Stimulated activated CD4-positive, alpha-beta T cell treated with anti-CD3 and anti-CD28 coated beads, Interleukin-2, amount 100 ng/mL, for 4 hours (primary cell): ENCODE measurements around the gene TMED10.

Experiments used
- DNase-seq: peaks from one replicate; pipeline ENCODE4 v3.0.0-alpha.2; 2020; ENCODE audit warnings: low read depth

Gene TMED10

DNA sequence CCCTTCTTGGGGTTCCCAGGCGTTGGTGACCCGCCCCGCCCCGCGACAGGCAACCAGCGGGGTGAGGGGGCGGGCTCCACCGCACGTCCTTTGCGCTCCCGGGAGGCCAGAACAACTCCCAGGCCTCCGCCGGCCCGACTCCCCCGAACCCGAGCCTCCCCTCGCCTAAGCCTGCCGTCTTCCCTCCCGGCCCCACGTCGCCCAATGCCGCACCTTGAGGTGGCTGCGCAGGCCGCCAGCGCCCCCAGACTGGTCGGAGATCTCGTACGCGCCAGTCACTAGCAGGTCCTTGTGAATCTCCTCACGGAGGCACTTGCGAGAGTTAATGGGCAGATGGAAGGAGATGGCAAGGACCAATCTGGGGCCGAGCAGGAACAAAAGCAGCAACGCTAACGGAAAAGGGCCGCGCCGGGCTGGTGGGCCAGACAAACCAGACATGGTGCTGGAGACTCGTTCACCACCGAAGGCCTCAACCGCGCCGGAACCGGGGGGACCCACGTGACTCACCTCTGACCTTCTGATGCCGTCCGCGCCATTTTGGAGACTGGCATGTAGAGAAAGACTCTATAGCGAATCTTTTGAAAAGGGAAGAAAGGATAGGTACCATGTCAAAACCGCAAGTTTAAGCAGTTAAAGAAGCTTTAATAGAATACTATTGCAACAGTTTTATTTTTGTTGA, at the start of gene TMED10:
TSS of gene TMED10 (minus strand) at position 471 of the 679 bp plus-strand sequence. CDS start at position 438, 33 bp downstream.
- DNase-seq: peak; percentile 81

DNA sequence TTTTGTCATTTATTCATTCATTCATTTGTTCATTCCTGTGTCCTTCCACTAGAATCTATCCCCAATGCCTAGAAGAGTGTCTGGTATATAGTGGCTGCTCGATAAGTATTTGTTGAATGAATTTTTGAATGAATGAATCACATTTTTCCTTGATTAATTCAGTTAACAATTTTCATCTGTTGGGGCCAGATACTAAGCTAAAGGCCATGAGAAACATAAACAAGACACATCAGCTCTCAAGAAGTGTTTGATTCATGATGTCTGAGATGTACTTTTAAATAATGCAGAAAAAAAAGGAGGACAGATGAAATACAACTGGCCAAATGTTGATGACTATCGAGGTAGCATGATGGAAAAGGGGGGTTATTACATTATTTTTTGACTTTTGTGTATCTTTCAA, 48.1 kb upstream of the TMED10 start:
- no peak for DNase-seq

DNA sequence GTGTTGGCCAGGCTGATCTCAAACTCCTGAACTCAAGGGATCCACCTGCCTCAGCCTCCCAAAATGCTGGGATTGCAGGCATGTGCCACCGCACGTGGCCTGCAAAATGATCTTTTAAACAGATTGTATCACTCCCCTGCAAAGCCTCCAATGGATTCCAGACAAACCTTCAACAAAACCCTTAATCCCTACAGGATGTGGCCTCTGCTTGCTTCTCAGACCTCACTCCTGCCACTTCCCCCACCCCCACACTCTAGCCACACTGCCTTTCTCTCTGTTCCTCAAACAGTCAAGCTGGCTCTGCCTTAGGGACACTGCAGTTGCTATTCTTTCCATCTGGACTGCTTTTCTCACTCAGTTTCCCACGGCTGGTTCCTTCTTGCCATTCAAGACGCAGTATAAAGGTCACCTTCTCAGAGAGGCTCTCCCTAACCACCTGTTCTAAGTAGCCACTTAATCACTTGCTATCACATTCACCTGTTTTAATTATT, 47.3 kb upstream of the TMED10 start:
- DNase-seq: no peak

DNA sequence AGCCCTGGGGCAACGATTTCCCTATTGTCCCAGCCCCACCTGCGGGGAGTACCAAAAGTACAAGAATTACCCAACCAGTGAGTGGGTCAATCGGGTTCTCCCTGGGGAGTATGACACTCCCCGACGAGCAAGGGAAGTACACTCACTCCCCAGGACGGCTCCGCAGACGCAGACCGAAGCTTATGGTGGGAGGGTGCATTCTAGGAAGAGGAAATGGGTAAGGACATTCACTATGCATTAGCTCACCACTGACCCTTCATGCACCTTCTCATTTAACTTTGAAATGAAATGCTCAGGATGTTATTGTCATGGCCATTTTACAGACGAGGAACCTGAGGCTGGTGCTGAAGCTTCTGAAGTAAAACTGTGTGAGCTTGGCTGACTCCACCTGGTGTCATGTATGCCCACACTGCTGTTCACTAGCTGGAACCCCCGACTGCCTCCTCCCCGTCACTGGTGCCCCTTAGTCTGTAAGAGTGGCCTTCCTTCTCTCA, 45.8 kb upstream of the TMED10 start:
- no peak for DNase-seq

DNA sequence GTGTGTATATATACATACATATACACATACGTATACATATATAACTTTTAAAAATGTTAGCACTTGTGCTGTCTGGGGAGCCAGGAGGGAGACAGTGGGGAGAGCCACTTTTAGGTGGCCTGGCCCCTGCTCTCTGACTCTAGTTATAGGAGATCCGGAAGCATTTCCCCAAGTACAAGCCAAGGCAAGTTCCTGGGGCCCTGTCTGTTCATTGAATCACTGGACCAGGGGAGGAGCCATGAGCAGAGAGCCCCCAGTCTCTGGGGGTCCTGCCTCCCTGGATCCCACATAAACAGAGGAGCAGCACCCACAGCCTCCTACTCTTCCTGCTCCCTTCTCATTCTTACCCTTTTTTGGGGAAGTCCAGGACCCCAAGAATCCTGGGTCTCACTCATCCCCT, 45.4 kb upstream of the TMED10 start:
- no peak for DNase-seq

DNA sequence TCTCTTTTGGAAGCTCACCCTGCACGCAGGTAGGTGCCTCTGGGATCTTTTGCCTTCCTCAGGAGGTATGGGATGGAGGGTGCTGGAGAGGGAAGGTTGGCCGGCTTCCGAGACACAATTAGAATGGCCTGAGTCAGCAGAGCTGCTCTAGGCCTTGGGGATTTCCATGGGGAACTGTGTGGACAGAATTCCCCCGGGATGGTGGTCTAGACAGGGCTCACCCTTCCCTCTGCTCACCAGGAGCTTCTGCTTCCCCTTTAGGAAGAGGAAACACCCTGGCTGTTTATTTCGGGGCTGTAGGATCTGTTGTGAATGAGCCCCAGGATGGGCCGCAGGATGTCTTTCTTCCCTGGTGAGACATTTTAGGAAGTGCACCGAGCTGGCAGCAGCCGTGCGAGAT, 43.7 kb upstream of the TMED10 start:
- DNase-seq: no peak

DNA sequence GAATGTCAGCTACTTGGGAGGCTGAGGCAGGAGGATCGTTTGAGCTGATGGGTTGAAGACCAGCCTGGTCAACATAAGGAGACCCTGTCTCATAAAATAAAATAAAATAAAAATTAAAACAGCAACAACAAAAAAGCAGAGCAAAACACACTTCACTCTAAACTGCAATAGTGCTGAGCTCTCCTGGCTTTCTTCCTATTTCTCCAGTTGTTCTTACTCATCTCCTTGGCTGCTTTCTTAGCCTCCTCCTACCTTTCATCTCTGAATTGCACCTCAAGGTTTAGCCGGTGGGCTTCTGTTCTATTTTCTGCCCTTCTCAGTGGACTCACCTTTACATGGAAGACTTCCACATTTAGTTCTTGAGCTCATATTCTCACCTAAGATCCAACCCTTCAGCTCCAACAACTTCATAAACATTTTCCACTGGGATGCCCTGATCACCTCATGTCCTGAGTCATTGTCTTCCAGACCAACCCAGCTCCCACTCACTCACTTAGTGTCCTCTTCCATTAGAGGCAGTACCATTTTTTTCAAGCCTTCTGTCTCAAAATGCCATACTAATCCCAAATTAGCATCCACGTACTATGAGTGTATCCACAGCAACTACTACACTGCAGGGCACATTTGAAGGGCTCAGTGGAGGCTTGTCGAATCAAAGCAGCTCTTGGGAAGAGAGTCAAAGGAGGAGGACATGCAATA, 41.2 kb upstream of the TMED10 start:
- no peak for DNase-seq

DNA sequence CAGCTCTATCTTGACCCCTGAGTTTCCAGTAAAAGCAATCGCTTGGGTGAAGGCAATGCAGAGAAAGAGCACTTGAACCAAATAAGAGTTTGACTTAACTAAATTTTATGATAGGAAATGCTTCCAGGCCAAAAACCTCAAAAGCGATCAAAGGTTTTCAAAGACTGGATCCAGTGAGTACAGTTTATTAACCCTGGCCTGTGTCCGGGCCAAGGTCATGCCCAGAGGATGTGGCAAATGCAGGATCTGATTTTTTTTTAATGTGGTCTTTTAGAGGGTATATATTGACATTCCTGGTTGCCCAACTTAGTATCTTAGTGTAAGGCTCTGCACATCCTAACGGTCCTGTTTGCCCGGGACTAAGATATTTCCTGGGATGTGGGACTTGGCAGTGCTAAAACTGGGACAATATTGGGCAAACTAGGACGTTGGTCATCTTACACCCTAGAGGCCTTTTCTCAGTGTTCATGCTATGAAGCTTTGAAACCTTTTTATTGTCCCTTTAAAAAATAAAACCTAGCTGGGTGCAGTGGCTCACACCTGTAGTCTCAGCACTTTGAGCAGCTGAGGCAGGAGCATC, 40.1 kb upstream of the TMED10 start:
- no peak for DNase-seq

DNA sequence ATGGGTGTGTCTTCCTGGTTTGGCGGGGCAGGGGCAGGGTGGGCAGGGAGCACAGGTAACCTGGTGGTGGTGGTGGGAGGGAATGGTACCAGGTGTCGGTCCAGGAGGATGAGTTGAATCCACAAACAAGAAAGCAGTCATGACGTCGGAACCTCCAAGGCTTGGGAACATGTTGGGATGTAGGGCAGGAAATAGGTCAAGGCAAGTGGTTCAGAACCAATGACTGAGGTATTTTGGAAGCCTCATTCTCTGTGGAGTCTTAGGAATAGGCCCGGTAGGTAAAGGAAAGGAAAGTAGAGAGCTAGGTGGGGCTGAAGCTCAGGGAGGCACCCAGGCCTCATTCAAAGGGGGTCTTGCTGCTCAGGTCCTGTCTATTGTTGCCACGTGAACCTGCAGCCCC, 39.1 kb upstream of the TMED10 start:
- no peak for DNase-seq

DNA sequence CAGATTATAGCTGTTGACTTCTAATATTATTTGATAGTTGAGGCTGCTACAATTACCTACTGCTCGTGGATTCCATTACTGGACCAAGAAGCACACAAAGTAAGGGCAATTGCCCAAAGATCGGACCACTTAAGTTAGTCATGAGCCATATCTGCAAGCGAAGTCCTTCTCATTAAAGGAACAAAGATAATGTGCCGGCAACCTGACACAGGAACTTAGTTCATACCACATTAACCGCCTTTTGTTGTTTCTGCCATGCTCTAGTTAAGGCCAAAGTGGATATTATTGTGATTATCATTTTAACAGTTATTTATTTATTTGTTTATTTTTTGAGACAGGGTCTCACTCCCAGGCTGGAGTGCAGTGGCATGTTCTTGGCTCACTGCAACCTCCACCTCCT, 38.1 kb upstream of the TMED10 start:
- no peak for DNase-seq

DNA sequence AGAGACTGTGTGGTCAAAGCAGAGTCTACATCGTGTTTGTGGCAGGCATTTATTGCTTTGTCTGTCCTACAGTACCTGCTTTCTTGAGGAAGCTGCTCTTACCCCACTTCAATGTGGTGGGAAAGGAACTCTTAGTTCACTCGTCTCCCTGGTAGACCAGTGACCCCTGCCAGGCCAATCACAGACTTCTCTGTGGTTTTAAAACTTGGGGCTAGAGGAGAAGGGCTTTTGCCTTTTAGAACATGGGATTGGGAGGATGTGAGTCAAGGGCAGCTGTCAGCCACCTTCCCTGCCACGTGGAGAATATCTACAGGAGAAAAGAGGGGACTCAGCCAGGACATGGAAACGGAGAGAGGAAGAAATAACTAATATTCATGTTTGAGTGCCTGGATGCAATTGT, 36.8 kb upstream of the TMED10 start:
- no peak for DNase-seq

DNA sequence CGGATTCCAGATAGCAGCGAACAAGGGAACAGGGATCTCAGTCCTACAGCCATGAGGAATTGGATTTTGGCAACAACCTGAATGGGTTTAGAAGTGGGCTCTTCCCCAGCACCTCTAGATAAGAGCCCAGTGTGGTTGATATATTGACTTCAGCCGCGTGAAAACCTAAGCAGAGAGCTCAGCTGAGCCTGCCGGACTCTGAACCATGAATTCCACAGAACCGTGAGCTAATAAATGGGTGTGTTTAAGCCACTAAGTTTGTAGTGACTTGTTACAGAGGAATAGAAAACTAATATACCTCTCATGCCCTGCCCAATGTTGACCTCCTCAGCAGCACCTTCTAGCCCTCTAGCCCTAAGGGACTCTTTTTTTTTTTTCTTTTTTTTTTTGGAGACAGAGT, 32.4 kb upstream of the TMED10 start:
- no peak for DNase-seq

DNA sequence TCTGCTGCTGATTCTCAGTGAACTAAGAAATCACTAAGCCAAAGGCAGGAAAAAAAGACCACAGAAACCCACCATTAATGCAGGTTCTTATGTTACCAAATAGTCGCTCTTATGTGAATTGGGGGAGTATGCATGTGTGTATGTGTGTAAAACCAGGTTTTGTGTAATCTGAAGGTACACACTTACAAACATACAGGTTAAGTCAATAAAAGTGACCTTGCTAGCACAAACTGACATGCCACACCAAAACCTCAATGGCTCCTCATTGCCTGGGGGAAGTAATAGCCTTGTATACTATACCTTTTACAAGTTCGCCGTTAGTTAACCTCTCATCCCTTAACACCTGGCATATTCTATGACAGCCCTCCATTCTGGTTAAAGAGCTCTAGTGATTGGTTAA, 29.8 kb upstream of the TMED10 start:
- DNase-seq: no peak

DNA sequence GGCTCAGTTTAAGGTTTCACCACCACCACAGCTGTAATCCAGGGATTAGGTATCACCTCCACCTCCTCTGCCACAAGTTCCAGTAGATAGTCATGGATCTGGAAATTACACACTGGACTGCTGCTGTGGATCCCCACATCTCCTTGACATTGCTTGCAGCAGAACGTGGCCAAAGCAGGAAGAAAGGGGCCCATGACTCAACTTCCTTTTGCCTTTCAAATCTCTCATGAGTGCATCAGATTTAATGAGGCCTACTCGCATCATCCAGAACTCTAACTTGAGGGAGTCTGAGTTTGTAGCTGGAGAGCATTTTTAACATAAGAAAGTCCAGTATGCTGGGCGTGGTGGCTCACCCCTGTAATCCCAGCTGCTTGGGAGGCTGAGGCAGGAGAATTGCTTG, 29.2 kb upstream of the TMED10 start:
- no peak for DNase-seq

DNA sequence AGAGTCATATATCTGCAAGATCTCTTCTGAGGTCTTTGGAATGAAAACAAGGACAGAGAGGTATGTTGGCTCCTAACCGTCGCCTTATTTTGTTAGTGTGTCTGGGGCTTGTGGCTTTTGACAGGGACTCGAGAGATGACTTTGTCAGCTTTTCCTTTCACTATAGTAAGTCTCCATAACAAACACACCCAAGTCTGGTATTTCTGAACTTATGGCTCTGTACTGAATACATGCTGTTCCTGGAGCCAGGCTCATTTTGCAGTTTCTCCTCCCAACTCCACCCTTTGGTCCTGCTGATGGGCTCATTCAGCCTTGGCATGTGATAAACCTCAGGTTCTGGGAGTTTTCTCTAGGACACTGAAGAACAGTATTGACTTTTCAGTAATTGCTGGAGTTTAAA, 27.7 kb upstream of the TMED10 start:
- DNase-seq: no peak

DNA sequence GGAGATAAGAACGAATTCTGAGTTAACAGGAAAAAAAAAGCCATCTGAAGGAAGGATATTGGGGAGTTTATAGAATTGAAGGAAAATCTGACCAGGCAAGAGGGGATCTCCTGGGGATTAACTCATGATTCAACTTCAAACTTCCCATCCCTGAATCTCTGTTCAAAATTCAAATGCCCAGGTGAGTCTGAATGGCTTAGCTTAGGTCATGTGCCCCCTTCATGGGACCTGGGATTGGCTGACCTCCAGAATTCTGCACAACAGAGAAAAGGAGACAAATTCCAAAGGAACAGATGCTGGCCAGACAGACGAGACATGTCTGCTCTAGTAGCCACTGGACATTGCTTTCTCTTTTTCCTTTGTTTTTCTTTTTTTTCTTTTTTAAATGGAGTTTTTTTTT, 26.2 kb upstream of the TMED10 start:
- DNase-seq: no peak

DNA sequence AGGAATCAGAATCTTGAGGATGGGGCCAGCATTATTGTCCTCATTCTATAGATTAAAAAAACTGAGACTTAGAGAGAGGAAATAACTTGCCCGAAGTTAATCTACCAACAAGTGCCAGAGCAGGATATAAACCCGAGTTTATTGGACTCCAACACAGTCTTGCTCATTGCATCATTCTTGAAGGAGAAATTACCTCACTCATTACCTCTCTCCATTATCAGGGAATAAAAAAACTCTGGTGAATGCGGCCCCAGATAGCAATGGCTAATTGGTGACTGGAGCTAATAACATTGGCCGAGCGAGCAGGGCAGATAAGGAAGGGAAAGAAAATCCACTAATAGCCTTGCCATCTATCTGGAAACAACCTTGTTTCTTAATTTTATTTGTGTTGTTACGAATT, 24.7 kb upstream of the TMED10 start:
- no peak for DNase-seq

DNA sequence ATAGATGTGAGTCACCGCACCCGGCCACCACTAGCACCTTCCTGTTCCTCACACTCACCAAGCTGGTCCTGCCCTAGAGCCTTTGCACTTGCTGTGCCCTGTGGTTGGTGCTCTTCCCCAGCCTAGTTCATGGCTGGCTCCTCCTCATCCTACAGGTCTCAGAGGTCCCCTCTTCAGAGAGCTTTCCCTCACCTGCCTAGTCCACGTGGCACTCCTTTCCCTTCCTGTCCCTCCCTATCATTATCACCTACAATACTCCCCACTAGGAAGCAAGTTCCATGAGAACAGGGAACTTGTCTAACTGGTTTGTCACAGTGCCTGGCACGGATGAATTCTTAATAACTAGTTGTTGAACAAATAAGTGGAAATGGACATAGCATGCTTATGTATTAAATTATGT, 24.0 kb upstream of the TMED10 start:
- no peak for DNase-seq

DNA sequence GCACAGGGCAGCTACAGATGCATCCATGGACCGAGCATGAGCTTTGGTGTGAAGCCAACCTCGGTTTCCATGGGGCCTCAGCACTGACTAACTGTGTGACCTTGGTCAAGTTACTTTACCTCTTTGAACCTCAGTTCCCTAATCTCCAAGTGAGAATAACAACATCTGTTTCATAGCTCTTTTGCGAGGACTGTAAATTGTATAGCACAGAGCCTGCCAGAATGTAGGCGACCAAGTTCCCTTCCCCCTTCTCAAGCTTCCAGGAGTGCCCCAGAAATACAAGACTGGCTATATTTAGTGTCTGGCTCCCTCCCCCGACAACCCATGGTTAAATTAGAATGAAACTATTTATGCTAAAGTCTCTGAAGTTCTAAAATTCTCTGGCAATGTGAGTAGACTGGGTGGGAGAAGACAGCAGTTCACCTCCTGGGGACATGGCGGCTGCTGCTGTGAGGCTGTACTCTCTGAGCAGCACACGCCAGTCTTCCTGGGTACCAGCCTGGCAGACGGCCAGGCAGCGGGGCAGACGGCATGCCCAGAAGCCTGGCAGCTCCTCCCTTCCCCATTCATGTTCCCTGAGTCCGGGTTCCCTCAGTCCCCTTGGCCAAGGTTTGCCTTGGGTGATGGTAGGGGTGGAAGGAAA, 22.0 kb upstream of the TMED10 start:
- DNase-seq: no peak

DNA sequence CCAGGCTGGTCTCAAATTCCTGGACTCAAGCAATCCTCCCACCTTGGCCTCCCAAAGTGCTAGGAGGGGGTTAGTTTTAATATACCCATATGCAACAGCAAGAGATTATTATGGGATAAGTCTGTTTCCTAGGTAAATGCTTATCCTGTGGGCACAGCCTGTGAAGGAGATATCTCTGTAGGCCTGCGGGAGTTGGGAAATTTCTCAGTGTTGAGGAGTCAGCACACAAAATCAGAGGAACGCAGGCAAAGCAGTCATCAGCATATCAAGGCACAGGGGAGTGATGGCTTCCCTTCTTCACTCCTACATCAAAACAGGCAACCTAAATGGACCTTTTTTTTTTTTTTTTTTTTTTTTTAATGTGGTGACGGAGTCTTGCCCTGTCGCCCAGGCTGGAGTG, 20.9 kb upstream of the TMED10 start:
- no peak for DNase-seq

DNA sequence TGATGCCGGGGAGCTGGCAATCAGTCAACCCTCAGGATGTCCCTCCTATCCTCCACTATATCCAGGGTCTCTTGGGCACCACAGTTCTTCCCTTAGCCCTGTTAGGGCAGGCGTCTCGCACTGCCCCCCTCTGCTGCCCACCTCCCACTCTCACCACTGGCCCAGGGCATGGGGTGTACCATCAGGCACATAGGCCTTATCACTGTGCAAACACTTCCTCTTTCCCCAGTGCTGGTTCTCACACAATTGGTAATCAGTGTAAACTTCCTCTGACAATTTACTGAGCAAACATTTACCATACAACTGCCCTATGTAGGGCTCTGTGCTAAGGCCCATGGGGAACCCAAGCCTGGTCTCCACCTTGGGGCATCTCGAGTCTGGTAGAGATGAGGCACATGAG, 20.1 kb upstream of the TMED10 start:
- DNase-seq: no peak

DNA sequence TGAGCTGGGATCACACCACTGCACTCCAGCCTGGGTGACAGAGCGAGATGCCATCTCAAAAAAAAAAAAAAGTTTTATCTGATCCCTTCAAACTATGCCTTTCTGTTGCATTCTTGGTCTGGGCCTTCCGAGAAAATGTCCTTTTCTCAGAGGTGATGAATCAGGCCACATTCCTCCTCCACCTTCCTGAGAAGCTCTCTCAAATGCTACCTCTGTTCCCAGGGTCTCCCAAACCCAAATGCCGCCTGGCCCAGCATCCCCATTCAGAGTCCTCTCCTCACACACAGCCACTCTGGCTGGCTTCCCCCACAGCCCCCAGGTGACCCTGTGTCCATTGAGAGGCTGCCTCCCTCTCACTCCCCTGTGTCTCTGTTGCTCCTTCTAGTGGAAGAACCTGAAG, 19.7 kb upstream of the TMED10 start:
- DNase-seq: no peak

DNA sequence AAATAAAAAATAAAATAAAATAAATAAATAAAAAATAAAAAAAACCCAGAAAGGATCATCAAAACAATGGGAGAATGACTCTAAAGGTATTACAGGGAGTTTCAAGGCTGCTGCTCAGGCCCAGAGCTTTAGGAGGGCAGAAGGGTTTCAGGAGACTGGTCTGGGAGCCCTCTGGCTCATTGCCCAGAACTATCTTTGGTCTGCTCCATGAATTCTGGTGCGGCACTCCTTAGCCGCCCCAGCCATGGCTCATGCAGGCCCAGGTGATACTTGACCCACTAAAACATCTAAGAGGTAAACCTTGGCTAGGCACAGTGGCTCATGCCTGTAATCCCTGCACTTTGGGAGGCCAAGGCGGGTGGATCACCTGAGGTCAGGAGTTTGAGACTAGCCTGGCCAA, 14.7 kb upstream of the TMED10 start:
- no peak for DNase-seq
